Gastrocnemius medialis (tissue), 4 donors: Measurements from ENCODE around the gene ADARB2. TPM values are rescaled to one million over a fixed set of nuclear protein-coding genes. Genes with fewer than 3 reads are reported as not detected.

Experiments used
- ATAC-seq, 2 donors: fragments of 150-250 bp; one replicate each; pipeline ENCODE4 v1.9.1; 2016
- DNase-seq, 2 donors: peaks; one replicate each; pipeline ENCODE4 v3.0.0-alpha.2; 2019
- H3K27ac ChIP-seq, 4 donors: fragments of 200-600 bp; sonication (generic); 1 replicate in 1 of 4; 2 replicates in 3 of 4; pipeline ENCODE4 v1.5.1; 2016 to 2018; ENCODE audit warnings: mild to moderate bottlenecking in 2 of 4, moderate library complexity in 1 of 4
- H3K27me3 ChIP-seq, 3 donors: fragments of 200-600 bp; sonication (generic) in 2 of 3; 1 replicate in 1 of 3; 2 replicates in 2 of 3; pipeline versions ENCODE4 v1.5.1 to v1.6.0; 2016 to 2019; ENCODE audit warnings: mild to moderate bottlenecking in 1 of 3, moderate library complexity in 1 of 3
- H3K36me3 ChIP-seq, 2 donors: fragments of 200-600 bp; sonication (generic) in 1 of 2; one replicate each; pipeline ENCODE4 v1.5.1; 2017 to 2018
- H3K4me1 ChIP-seq, 2 donors: fragments of 200-600 bp; sonication (generic) in 1 of 2; one replicate each; pipeline ENCODE4 v1.5.1; 2016 to 2017; ENCODE audit warnings: mild to moderate bottlenecking in 2 of 2
- H3K4me3 ChIP-seq, 4 donors: fragments of 200-600 bp; sonication (generic) in 3 of 4; 1 replicate in 1 of 4; 2 replicates in 3 of 4; pipeline ENCODE4 v1.5.1; 2016 to 2019; ENCODE audit warnings: mild to moderate bottlenecking in 2 of 4
- H3K9me3 ChIP-seq, 3 donors: fragments of 200-600 bp; sonication (generic) in 2 of 3; 1 replicate in 1 of 3; 2 replicates in 2 of 3; pipeline ENCODE4 v1.5.1; 2016 to 2019
- POLR2A ChIP-seq, 2 donors: fragments of 450-650 bp; IDR thresholded peaks; one replicate each; pipeline ENCODE4 v1.6.1; 2017; ENCODE audit warnings: antibody characterized with exemption in 2 of 2, mild to moderate bottlenecking in 2 of 2, moderate library complexity in 2 of 2
- in situ Hi-C, 4 donors: fragments of 200-750 bp; cut with MboI; loops; one replicate each; pipeline versions ENCODE4 v1.15.0 to v1.8.0; 2017; ENCODE audit warnings: low sequenced_read_pairs in 4 of 4
- intact Hi-C: fragments of 100-400 bp; cut with DNase I; formaldehyde crosslinking; loops from one replicate; pipeline ENCODE4 v1.15.1; 2023; ENCODE audit warnings: low total_unique reads
- total RNA-seq, 4 donors: library from RNA; depleted of rRNA; stranded (reverse); fragments of >200 nt; gene quantifications; one replicate each; pipeline versions ENCODE4 v1.1.0 to v1.2.3, GENCODE V29; 2016
- TF ChIP-seq, protein P1 (sequence below), 5 experiments: fragments of 450-650 bp in 3 of 5; fragments of 200-600 bp in 2 of 5; sonication (generic) in 2 of 5; IDR thresholded peaks in 4 of 5; conservative IDR thresholded peaks in 1 of 5; 1 replicate in 4 of 5; 2 replicates in 1 of 5; pipeline ENCODE4 v1.5.1; 2016 to 2019; ENCODE audit warnings: antibody characterized with exemption in 5 of 5, mild to moderate bottlenecking in 3 of 5, moderate library complexity in 3 of 5

The ADARB2 gene
- total RNA-seq, 4 donors from 2014 or later: 0.07 to 0.87 (median 0.10) TPM

DNA sequence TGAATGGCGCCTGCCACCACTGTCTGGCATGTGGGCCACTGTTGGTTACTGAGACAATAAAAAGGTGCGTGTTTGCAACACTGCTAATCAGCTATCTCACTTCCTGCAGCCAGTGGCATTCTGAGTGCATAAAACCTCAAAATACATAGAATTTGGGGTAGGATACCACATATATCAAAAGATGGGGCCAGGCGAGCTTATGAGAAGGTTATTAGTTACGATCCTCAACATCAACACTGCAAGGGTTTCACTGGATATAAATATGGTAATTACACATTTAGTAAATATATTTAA, 480.9 kb downstream of the ADARB2 start:
- no peak for DNase-seq
- Histone ChIP-seq H3K27me3 (peaks cover 0 to 4% (median 3%) of the 10 kb centered on the region in 3 donors), H3K4me3 (no peak overlapping the region), H3K36me3 (no peaks in the 10 kb centered on the region), H3K27ac (no peak overlapping the region), H3K4me1 (no peaks in the 10 kb centered on the region), H3K9me3 (no peaks in the 10 kb centered on the region)
- intact Hi-C loops: no loop called here
- in situ Hi-C loops: no loop called here
- TF ChIP-seq POLR2A (IDR thresholded peaks at IDR 0.05): no peak
- TF ChIP-seq, protein P1, sequence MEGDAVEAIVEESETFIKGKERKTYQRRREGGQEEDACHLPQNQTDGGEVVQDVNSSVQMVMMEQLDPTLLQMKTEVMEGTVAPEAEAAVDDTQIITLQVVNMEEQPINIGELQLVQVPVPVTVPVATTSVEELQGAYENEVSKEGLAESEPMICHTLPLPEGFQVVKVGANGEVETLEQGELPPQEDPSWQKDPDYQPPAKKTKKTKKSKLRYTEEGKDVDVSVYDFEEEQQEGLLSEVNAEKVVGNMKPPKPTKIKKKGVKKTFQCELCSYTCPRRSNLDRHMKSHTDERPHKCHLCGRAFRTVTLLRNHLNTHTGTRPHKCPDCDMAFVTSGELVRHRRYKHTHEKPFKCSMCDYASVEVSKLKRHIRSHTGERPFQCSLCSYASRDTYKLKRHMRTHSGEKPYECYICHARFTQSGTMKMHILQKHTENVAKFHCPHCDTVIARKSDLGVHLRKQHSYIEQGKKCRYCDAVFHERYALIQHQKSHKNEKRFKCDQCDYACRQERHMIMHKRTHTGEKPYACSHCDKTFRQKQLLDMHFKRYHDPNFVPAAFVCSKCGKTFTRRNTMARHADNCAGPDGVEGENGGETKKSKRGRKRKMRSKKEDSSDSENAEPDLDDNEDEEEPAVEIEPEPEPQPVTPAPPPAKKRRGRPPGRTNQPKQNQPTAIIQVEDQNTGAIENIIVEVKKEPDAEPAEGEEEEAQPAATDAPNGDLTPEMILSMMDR (IDR thresholded peaks at IDR 0.05 in 4 of 5, conservative IDR thresholded peaks at IDR 0.05 in 1 of 5): no peak
- no peak for ATAC-seq

GRCh38 chr10:1255600-1256431, 481.5 kb downstream of the ADARB2 start:
- intact Hi-C loops (no loop called here), in situ Hi-C loops (no loop called here)
- no peak for DNase-seq
- no peak overlapping the region for H3K4me3 ChIP-seq
- no peaks in the 10 kb centered on the region for H3K9me3 ChIP-seq
- H3K36me3 ChIP-seq: no peaks in the 10 kb centered on the region
- H3K27ac ChIP-seq: no peak overlapping the region
- H3K27me3 ChIP-seq: peaks cover 0 to 4% (median 3%) of the 10 kb centered on the region in 3 donors
- no peak for TF ChIP-seq POLR2A (IDR thresholded peaks at IDR 0.05)
- TF ChIP-seq, protein P1 (IDR thresholded peaks at IDR 0.05 in 4 of 5, conservative IDR thresholded peaks at IDR 0.05 in 1 of 5): no peak
- ATAC-seq: no peak
- no peaks in the 10 kb centered on the region for H3K4me1 ChIP-seq

GRCh38 chr10:1255118-1255517, 482.2 kb downstream of the ADARB2 start:
- Histone ChIP-seq H3K4me1 (no peaks in the 10 kb centered on the region), H3K36me3 (no peaks in the 10 kb centered on the region), H3K27me3 (peaks cover 0 to 4% (median 3%) of the 10 kb centered on the region in 3 donors), H3K27ac (no peak overlapping the region), H3K9me3 (no peaks in the 10 kb centered on the region), H3K4me3 (no peak overlapping the region)
- TF ChIP-seq POLR2A (IDR thresholded peaks at IDR 0.05): no peak
- TF ChIP-seq, protein P1 (IDR thresholded peaks at IDR 0.05 in 4 of 5, conservative IDR thresholded peaks at IDR 0.05 in 1 of 5): no peak
- intact Hi-C loops (no loop called here), in situ Hi-C loops (no loop called here)
- ATAC-seq: no peak
- no peak for DNase-seq

DNA sequence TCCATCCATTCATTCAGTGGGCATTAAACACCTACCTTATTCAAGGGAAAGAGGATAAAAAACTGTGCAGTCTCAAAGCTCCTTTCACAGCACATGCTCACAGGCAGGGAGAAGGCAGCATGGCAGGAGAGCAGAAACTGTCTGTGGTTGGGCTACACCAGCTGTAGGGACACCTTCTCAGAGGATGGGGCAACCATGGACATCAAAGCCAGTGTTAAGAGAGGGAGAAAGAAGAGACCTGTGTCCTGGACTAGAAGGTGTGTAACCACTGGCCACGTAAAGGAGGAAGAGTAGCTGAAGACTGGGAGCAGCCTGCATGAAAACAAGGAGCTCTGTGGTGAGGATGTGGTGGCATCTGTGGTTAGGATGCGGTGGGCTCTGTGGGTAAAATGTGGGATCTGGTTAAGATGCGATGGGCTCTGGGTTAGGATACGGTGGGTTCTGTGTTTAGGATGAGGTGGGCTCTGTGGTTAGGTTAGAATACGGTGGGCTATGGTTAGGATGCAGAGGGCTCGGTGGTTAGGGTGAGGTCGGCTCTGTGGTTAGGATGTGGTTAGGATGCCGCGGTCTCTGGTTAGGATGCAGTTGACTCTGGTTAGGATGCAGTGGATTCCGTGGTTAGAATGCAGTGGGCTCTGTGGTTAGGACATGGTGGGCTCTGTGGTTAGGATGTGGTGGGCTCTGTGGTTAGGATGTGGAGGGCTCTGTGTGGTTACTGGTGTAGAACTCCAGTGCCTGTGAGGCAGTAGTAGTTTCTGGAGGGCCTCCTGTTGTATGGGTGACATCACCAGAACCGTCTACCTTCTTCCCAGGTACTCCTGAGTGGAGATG, 483.6 kb downstream of the ADARB2 start:
- ATAC-seq: no peak
- peaks cover 0 to 4% (median 3%) of the 10 kb centered on the region in 3 donors for H3K27me3 ChIP-seq
- in situ Hi-C loops (no loop called here), intact Hi-C loops (no loop called here)
- H3K36me3 ChIP-seq: no peaks in the 10 kb centered on the region
- TF ChIP-seq, protein P1 (IDR thresholded peaks at IDR 0.05 in 4 of 5, conservative IDR thresholded peaks at IDR 0.05 in 1 of 5): no peak
- TF ChIP-seq POLR2A (IDR thresholded peaks at IDR 0.05): no peak
- H3K27ac ChIP-seq: no peak overlapping the region
- no peak for DNase-seq
- H3K4me3 ChIP-seq: no peak overlapping the region
- no peaks in the 10 kb centered on the region for H3K4me1 ChIP-seq
- H3K9me3 ChIP-seq: no peaks in the 10 kb centered on the region
